GM15510 (cell line): Measurements from ENCODE around the gene CACNB4.

Experiments used
- POLR2A ChIP-seq: IDR thresholded peaks from 3 replicates; pipeline ENCODE4 v1.6.1; 2011; ENCODE audit warnings: borderline replicate concordance; ENCODE audit not compliant: insufficient read length; ENCODE audit errors: extremely low read depth

Gene CACNB4

GRCh38 chr2:152097290-152097800 is 1.5 kb downstream of the CACNB4 start:
- no peak for TF ChIP-seq POLR2A

- TF ChIP-seq POLR2A: no peak
Measured at GRCh38 chr2:152095146-152095545, 3.7 kb downstream of the CACNB4 start.

DNA sequence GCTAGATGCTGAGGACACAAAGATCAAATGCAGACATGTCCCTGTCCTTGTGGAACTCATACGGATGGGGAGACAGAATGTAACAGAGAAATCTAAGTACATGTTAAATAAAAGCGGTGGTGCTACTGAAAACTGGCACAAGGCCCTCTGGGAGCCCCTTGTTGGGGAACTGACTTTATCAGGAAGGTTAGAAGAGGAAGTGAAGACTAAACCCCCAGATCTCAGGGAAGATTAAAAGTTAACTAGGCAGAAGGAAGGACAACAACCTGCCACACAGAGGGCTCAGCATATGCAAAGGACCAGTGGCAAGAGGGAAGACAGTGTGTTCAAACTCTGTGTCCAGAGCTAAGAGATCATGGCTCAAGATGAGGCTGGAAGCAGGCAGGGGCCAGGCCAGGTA is 4.8 kb downstream of the CACNB4 start:
- TF ChIP-seq POLR2A: no peak

DNA sequence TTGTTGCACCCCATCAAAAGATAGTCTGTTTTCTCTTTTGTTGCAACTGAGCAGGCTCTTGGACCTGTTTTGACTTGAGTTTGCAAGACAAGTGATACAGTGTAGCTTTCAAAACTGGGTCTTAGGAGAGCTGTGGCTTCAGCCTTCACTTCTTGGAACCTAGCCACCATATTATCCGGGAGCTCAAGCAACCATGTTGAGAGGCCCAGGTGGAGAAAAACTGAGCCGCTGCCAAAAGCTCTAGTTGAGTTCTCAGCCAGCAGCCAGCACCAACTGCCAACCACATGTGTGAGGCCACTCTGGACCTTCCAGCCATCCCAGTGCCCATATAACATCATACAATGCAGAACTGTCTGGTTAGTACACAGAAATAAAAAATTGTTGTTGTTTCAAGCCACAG is 5.4 kb downstream of the CACNB4 start:
- TF ChIP-seq POLR2A: no peak

- TF ChIP-seq POLR2A: no peak
Measured at GRCh38 chr2:152092095-152092494, 6.7 kb downstream of the CACNB4 start.

GRCh38 chr2:152089238-152089637 is 9.6 kb downstream of the CACNB4 start:
- TF ChIP-seq POLR2A: no peak

- TF ChIP-seq POLR2A: no peak
Measured at GRCh38 chr2:152088006-152088405, 10.8 kb downstream of the CACNB4 start.

DNA sequence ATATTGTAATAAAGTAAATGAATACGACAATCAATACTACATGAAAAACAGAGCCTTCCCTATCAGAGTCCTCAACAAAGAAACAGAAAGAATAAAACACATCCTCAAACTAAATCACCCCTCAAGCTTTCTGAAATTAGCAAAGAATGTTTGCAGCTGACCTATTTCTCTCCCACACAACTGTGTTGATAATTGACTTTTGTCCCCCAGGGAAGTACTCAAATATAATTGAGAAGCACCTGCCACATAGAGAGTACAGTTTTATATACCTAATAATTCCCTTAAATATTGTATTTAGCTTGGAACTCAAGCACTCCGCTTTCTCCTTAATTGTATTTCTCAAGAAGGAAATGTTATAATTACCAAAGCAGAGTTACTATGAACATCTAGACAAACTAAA is 12.6 kb downstream of the CACNB4 start:
- no peak for TF ChIP-seq POLR2A

DNA sequence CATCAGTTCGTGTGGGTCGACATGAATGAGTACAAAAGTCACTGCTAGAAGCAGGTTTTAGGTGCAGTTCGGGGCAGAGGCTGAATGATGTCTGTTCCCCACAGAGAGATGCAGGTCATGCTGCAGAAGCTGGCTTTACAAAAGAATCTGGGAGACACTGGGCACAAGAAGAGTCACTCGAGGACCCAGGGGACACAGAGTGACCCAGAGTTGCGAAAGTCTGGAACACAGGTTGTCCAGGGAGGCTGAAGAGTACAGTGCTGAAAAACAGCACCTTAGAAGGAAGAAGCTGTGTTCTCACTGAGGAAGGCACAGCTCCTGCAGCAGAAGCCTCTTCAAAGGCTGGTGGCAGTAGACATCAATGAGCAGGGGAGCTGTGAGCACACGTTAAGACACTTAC is 14.8 kb downstream of the CACNB4 start:
- TF ChIP-seq POLR2A: no peak

GRCh38 chr2:152083202-152083875 is 15.5 kb downstream of the CACNB4 start:
- no peak for TF ChIP-seq POLR2A

DNA sequence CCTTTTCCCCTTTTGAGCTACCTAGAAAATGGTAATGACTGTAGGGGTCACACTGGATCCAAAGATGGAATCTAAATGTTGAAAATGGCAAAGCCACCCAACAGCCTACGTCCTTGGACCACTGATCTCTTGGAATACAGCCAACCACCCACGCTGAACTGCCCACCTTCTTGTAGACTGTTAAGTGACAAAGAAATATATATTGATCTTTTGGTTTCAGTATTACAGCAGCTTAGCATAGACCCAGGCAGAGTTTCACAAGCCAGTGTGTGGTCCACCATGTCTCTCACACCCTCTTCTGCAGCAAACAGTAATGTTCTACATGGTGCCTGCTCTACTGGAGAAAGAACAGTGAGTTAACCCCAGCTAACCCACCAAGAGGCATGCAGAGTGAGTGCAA is 20.2 kb downstream of the CACNB4 start:
- no peak for TF ChIP-seq POLR2A

- TF ChIP-seq POLR2A: no peak
Measured at GRCh38 chr2:152078023-152078422, 20.8 kb downstream of the CACNB4 start.

DNA sequence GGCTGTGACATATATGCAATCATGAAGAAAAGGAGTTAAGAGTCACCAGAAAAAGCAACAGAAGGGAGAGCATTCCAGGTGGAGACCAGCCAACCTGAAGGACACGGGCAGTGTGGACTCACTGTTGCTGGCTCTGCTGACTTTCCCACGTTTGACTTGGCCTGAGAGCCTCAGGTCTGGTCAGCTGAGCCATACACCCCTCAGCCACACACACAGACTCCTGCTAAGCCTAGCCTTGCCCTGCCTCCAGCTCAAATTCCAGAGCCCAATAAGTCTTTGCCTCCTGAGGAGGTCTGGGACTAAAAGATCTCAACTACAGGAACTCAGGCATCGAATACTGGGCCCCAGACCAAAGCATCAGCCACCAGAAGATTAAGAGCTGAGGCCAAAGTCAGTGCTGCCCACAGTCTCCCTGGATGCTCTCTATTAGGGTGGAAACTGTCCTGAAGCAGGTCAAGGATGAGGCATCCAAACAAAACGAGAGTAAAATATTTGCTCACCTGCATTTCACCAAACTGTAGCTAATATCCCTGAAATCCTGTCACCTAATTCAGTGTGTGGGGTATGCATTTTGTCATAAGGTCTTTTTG is 23.3 kb downstream of the CACNB4 start:
- TF ChIP-seq POLR2A: no peak

- no peak for TF ChIP-seq POLR2A
Measured at GRCh38 chr2:152072011-152072410, 26.8 kb downstream of the CACNB4 start.

DNA sequence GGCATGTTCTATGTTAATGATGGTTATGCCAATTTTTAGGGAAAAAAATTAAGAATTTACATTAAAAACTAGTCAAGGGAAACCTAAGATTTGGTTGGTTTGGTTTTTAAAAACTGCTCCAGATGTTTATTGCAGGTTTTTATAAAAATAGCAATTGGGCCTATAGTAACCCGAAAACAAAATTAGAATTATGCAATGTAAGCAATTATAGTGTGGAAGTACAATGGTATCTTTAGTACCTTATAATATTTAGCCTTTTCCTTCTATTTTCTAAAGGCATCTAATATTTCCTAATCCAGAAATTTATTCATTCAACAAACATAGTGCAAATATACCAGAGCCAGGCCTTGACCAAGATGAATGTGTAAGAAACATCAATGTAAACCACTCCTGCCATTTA is 27.3 kb downstream of the CACNB4 start:
- no peak for TF ChIP-seq POLR2A

- no peak for TF ChIP-seq POLR2A
Measured at GRCh38 chr2:152071092-152071491, 27.8 kb downstream of the CACNB4 start.
